Stimulated activated memory B cell treated with anti-CD40 and anti-IgM and Interleukin-4, amounts not matched to agents 10 μg/mL and 1 μg/mL and 100 μg/mL, for 72 hours (primary cell): ENCODE results near the gene STK11.
"Not testable (repeated sequence)": the region's sequence is repeated elsewhere in the genome, so short reads cannot be mapped to it uniquely, and the experiment has no call there.

Experiments used
- ATAC-seq: fragments of 150-1000 bp; cut with Tn5 transposase; 2 replicates; pipeline ENCODE4 v1.10.0; 2021
- H3K27ac Mint-ChIP-seq: one replicate; pipeline ENCODE4 v1.8.0; 2022; ENCODE audit warnings: mild to moderate bottlenecking, mixed read lengths
- H3K27me3 Mint-ChIP-seq: one replicate; pipeline ENCODE4 v1.8.0; 2022; ENCODE audit warnings: mixed read lengths
- H3K36me3 Mint-ChIP-seq: one replicate; pipeline ENCODE4 v1.8.0; 2022; ENCODE audit warnings: mixed read lengths
- H3K4me1 Mint-ChIP-seq: one replicate; pipeline ENCODE4 v1.8.0; 2022; ENCODE audit warnings: mixed read lengths
- H3K4me3 Mint-ChIP-seq: one replicate; pipeline ENCODE4 v1.8.0; 2022; ENCODE audit warnings: mild to moderate bottlenecking, moderate library complexity, mixed read lengths
- H3K9me3 Mint-ChIP-seq: one replicate; pipeline ENCODE4 v1.8.0; 2022; ENCODE audit warnings: mixed read lengths

STK11 gene

GRCh38 chr19:1245494-1246264 lies 40.1 kb downstream of the STK11 start:
- no peak for ATAC-seq
- H3K9me3 Mint-ChIP-seq = no peaks in the 10 kb centered on the region
- no peaks in the 10 kb centered on the region for H3K27me3 Mint-ChIP-seq
- no peaks in the 10 kb centered on the region for H3K36me3 Mint-ChIP-seq
- H3K4me1 Mint-ChIP-seq = peaks cover 35% of the 10 kb centered on the region
- no peak overlapping the region for H3K4me3 Mint-ChIP-seq
- H3K27ac Mint-ChIP-seq = no peak overlapping the region

GRCh38 chr19:1246265-1247087 lies 40.9 kb downstream of the STK11 start:
- H3K27me3 Mint-ChIP-seq, H3K36me3 Mint-ChIP-seq, H3K4me3 Mint-ChIP-seq, H3K9me3 Mint-ChIP-seq, ATAC-seq, H3K27ac Mint-ChIP-seq: not testable (repeated sequence)
- peaks cover 35% of the 10 kb centered on the region for H3K4me1 Mint-ChIP-seq

- ATAC-seq = no peak
- H3K27me3 Mint-ChIP-seq = no peaks in the 10 kb centered on the region
- peaks cover 17% of the 10 kb centered on the region for H3K36me3 Mint-ChIP-seq
- H3K9me3 Mint-ChIP-seq = no peaks in the 10 kb centered on the region
- peak overlapping the region; percentile 81 for H3K27ac Mint-ChIP-seq
- peak overlapping the region; percentile 21 for H3K4me3 Mint-ChIP-seq
- peaks cover 34% of the 10 kb centered on the region for H3K4me1 Mint-ChIP-seq
These were observed 42.2 kb downstream of the STK11 start for GRCh38 chr19:1247748-1248138.

GRCh38 chr19:1248139-1248785 lies 42.7 kb downstream of the STK11 start, which contains the start of gene MIDN:
Gene MIDN, plus strand, starts transcription at chr19:1248583. Its CDS starts 1,714 bp downstream, at chr19:1250297.
- Mint-ChIP-seq H3K27me3 (no peaks in the 10 kb centered on the region), H3K36me3 (peaks cover 19% of the 10 kb centered on the region), H3K9me3 (no peaks in the 10 kb centered on the region), H3K4me1 (peaks cover 32% of the 10 kb centered on the region), H3K27ac (peak within 1 kb of the TSS; percentile 81), H3K4me3 (peak within 1 kb of the TSS; percentile 82)
- peak; percentile 10 for ATAC-seq

GRCh38 chr19:1248786-1249297 lies 43.3 kb downstream of the STK11 start:
- ATAC-seq = peak; percentile 37
- Mint-ChIP-seq H3K27me3 (no peaks in the 10 kb centered on the region), H3K36me3 (peaks cover 24% of the 10 kb centered on the region), H3K4me3 (peak overlapping the region; percentile 82), H3K27ac (peak overlapping the region; percentile 81), H3K4me1 (peaks cover 35% of the 10 kb centered on the region), H3K9me3 (no peaks in the 10 kb centered on the region)

GRCh38 chr19:1249298-1249989 lies 43.9 kb downstream of the STK11 start:
- Mint-ChIP-seq H3K27me3 (no peaks in the 10 kb centered on the region), H3K4me1 (peaks cover 34% of the 10 kb centered on the region), H3K36me3 (peaks cover 24% of the 10 kb centered on the region), H3K4me3 (peak overlapping the region; percentile 80), H3K9me3 (no peaks in the 10 kb centered on the region), H3K27ac (peak overlapping the region; percentile 48)
- peak; percentile 72 for ATAC-seq

GRCh38 chr19:1249990-1250436 lies 44.4 kb downstream of the STK11 start:
- Mint-ChIP-seq H3K36me3 (peaks cover 29% of the 10 kb centered on the region), H3K27me3 (no peaks in the 10 kb centered on the region), H3K4me3 (peak overlapping the region; percentile 80), H3K9me3 (no peaks in the 10 kb centered on the region), H3K27ac (peak overlapping the region; percentile 48), H3K4me1 (peaks cover 32% of the 10 kb centered on the region)
- no peak for ATAC-seq

- Mint-ChIP-seq H3K36me3 (peaks cover 35% of the 10 kb centered on the region), H3K27me3 (no peaks in the 10 kb centered on the region), H3K4me3 (peak overlapping the region; percentile 95), H3K9me3 (no peaks in the 10 kb centered on the region), H3K4me1 (peaks cover 33% of the 10 kb centered on the region), H3K27ac (peak overlapping the region; percentile 94)
- no peak for ATAC-seq
These were observed 45.1 kb downstream of the STK11 start for GRCh38 chr19:1250437-1251260.

- Mint-ChIP-seq H3K9me3 (no peaks in the 10 kb centered on the region), H3K36me3 (peaks cover 36% of the 10 kb centered on the region), H3K27me3 (no peaks in the 10 kb centered on the region), H3K27ac (peak overlapping the region; percentile 94), H3K4me1 (peaks cover 33% of the 10 kb centered on the region), H3K4me3 (peak overlapping the region; percentile 95)
- no peak for ATAC-seq
These were observed 46.0 kb downstream of the STK11 start for GRCh38 chr19:1251330-1252220.

GRCh38 chr19:1252221-1252820 lies 46.7 kb downstream of the STK11 start:
- peak; percentile 24 for ATAC-seq
- H3K4me3 Mint-ChIP-seq = peak overlapping the region; percentile 95
- H3K36me3 Mint-ChIP-seq = peaks cover 38% of the 10 kb centered on the region
- H3K9me3 Mint-ChIP-seq = no peaks in the 10 kb centered on the region
- H3K27ac Mint-ChIP-seq = peak overlapping the region; percentile 94
- peaks cover 36% of the 10 kb centered on the region for H3K4me1 Mint-ChIP-seq
- H3K27me3 Mint-ChIP-seq = no peaks in the 10 kb centered on the region

GRCh38 chr19:1252821-1253513 lies 47.4 kb downstream of the STK11 start:
- H3K4me1 Mint-ChIP-seq = peaks cover 42% of the 10 kb centered on the region
- peak overlapping the region; percentile 95 for H3K4me3 Mint-ChIP-seq
- no peaks in the 10 kb centered on the region for H3K27me3 Mint-ChIP-seq
- H3K27ac Mint-ChIP-seq = peak overlapping the region; percentile 94
- no peaks in the 10 kb centered on the region for H3K9me3 Mint-ChIP-seq
- ATAC-seq = peak; percentile 35
- peaks cover 44% of the 10 kb centered on the region for H3K36me3 Mint-ChIP-seq

- Mint-ChIP-seq H3K36me3 (peaks cover 47% of the 10 kb centered on the region), H3K27me3 (no peaks in the 10 kb centered on the region), H3K9me3 (no peaks in the 10 kb centered on the region)
These were observed 48.0 kb downstream of the STK11 start for GRCh38 chr19:1253514-1254080.

More at GRCh38 chr19:1253514-1254080, 48.0 kb downstream of the STK11 start:
- Mint-ChIP-seq H3K4me3 (peak overlapping the region; percentile 95), H3K27ac (peak overlapping the region; percentile 94), H3K4me1 (peaks cover 46% of the 10 kb centered on the region)
- no peak for ATAC-seq
